Hepatocyte (in vitro differentiated cells): ENCODE data around the gene ZNF48.

Source experiments
- EZH2 ChIP-seq: fragments of 200-600 bp; sonication (generic); IDR thresholded peaks from 2 replicates; pipeline ENCODE4 v1.6.1; 2016; ENCODE audit warnings: antibody characterized with exemption, mild to moderate bottlenecking, borderline replicate concordance
- TF ChIP-seq, protein P1 (sequence below): fragments of 200-600 bp; sonication (generic); IDR thresholded peaks from 2 replicates; pipeline ENCODE4 v1.5.1; 2016; ENCODE audit warnings: antibody characterized with exemption, mild to moderate bottlenecking; ENCODE audit not compliant: poor library complexity

- TF ChIP-seq, protein P1, sequence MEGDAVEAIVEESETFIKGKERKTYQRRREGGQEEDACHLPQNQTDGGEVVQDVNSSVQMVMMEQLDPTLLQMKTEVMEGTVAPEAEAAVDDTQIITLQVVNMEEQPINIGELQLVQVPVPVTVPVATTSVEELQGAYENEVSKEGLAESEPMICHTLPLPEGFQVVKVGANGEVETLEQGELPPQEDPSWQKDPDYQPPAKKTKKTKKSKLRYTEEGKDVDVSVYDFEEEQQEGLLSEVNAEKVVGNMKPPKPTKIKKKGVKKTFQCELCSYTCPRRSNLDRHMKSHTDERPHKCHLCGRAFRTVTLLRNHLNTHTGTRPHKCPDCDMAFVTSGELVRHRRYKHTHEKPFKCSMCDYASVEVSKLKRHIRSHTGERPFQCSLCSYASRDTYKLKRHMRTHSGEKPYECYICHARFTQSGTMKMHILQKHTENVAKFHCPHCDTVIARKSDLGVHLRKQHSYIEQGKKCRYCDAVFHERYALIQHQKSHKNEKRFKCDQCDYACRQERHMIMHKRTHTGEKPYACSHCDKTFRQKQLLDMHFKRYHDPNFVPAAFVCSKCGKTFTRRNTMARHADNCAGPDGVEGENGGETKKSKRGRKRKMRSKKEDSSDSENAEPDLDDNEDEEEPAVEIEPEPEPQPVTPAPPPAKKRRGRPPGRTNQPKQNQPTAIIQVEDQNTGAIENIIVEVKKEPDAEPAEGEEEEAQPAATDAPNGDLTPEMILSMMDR = no peak
- no peak for TF ChIP-seq EZH2
Measured at GRCh38 chr16:30348929-30349328, 46.3 kb upstream of the ZNF48 start.
